ENCODE data around the gene AQP2. TPM values are rescaled to one million over a fixed set of nuclear protein-coding genes. Genes with fewer than 3 reads are reported as not detected.

Gene AQP2
- not detected for total RNA-seq

GRCh38 chr12:49950273-49951251, at the start of gene AQP2:
TSS of gene AQP2 (plus strand) at chr12:49950737. CDS start at chr12:49950831, 94 bp downstream.
- DNase-seq: no peak

GRCh38 chr12:49901026-49901425, 49.5 kb upstream of the AQP2 start:
- DNase-seq: no peak

GRCh38 chr12:49901986-49902385, 48.6 kb upstream of the AQP2 start:
- DNase-seq: no peak

- no peak for DNase-seq
Measured at GRCh38 chr12:49902399-49903350, 47.9 kb upstream of the AQP2 start.

GRCh38 chr12:49903351-49903699, 47.2 kb upstream of the AQP2 start:
- DNase-seq: no peak

- DNase-seq: peak; percentile 7
Measured at GRCh38 chr12:49903700-49904423, 46.7 kb upstream of the AQP2 start, which contains the start of gene FAIM2. TSS of gene FAIM2 (minus strand) at chr12:49903900. CDS start at chr12:49903792, 108 bp downstream.

GRCh38 chr12:49904601-49905000, 45.9 kb upstream of the AQP2 start:
- no peak for DNase-seq

GRCh38 chr12:49905718-49906314, 44.7 kb upstream of the AQP2 start:
- no peak for DNase-seq

GRCh38 chr12:49907352-49907751, 43.2 kb upstream of the AQP2 start:
- no peak for DNase-seq

GRCh38 chr12:49909356-49909755, 41.2 kb upstream of the AQP2 start:
- no peak for DNase-seq

- DNase-seq: no peak
Measured at GRCh38 chr12:49909826-49910225, 40.7 kb upstream of the AQP2 start.

- DNase-seq: no peak
Measured at GRCh38 chr12:49910331-49911212, 40.0 kb upstream of the AQP2 start.

- DNase-seq: no peak
Measured at GRCh38 chr12:49911213-49911605, 39.3 kb upstream of the AQP2 start.

GRCh38 chr12:49912345-49913255, 37.9 kb upstream of the AQP2 start:
- DNase-seq: no peak

GRCh38 chr12:49916129-49916919, 34.2 kb upstream of the AQP2 start:
- no peak for DNase-seq

GRCh38 chr12:49917166-49917787, 33.3 kb upstream of the AQP2 start:
- no peak for DNase-seq

- no peak for DNase-seq
Measured at GRCh38 chr12:49917788-49918173, 32.8 kb upstream of the AQP2 start.

GRCh38 chr12:49920241-49920914, 30.2 kb upstream of the AQP2 start:
- no peak for DNase-seq
